Adrenal gland (tissue), 12 donors: ENCODE data around the gene KCNK10. TPM values are rescaled to one million over a fixed set of nuclear protein-coding genes. Genes with fewer than 3 reads are reported as not detected.

Experiments
- DNase-seq, 7 donors: peaks; one replicate each; pipeline ENCODE4 v3.0.0-alpha.2; 2019 to 2020
- H3K27ac ChIP-seq, 5 donors: fragments of 200-600 bp; sonication (generic) in 4 of 5; 1 replicate in 3 of 5; 2 replicates in 2 of 5; pipeline versions ENCODE4 v1.5.1 to v1.8.0; 2016 to 2020; ENCODE audit warnings: mild to moderate bottlenecking in 1 of 5
- H3K27me3 ChIP-seq: fragments of 200-600 bp; 2 replicates; pipeline ENCODE4 v1.8.0; 2021
- H3K36me3 ChIP-seq, 2 donors: fragments of 200-600 bp; replicated peaks in 1 of 2; 1 replicate in 1 of 2; 2 replicates in 1 of 2; pipeline versions ENCODE4 v1.5.1 to v1.8.0; 2018 to 2022
- H3K4me1 ChIP-seq, 2 donors: fragments of 200-600 bp; replicated peaks in 1 of 2; 1 replicate in 1 of 2; 2 replicates in 1 of 2; pipeline versions ENCODE4 v1.5.1 to v1.8.0; 2018 to 2021
- H3K4me3 ChIP-seq, 4 donors: fragments of 200-600 bp; sonication (generic) in 3 of 4; one replicate each; pipeline ENCODE4 v1.5.1; 2016 to 2018
- H3K9me3 ChIP-seq, 3 donors: fragments of 200-600 bp; sonication (generic) in 1 of 3; replicated peaks in 1 of 3; 1 replicate in 2 of 3; 2 replicates in 1 of 3; pipeline versions ENCODE4 v1.5.1 to v1.8.0; 2016 to 2021
- CTCF ChIP-seq, 6 experiments: fragments of 450-650 bp in 4 of 6; fragments of 200-600 bp in 2 of 6; sonication (generic) in 1 of 6; IDR thresholded peaks; 1 replicate in 5 of 6; 2 replicates in 1 of 6; pipeline versions ENCODE4 v1.5.1 to v1.8.0; 2016 to 2021; ENCODE audit warnings: antibody characterized with exemption in 6 of 6, mild to moderate bottlenecking in 2 of 6, moderate library complexity in 1 of 6
- POLR2A ChIP-seq, 2 donors: fragments of 450-650 bp; IDR thresholded peaks; one replicate each; pipeline ENCODE4 v1.6.1; 2017; ENCODE audit warnings: antibody characterized with exemption in 2 of 2, mild to moderate bottlenecking in 2 of 2, moderate library complexity in 1 of 2
- WGBS, 4 donors: extraction: QIAGEN DNeasy Blood & Tissue Kit in 2 of 4; methylation state at CpG; one replicate each; pipeline versions ENCODE4 v1.1.5 to v1.1.7; 2013 to 2017; 5-methylcytosine and 5-hydroxymethylcytosine counted together
- intact Hi-C, 2 donors: fragments of 100-400 bp; cut with DNase I; formaldehyde crosslinking; loops; one replicate each; pipeline versions ENCODE4 v1.14.1 to v1.15.0; 2022 to 2023
- polyA plus RNA-seq, 3 donors: library from polyadenylated mRNA; stranded (reverse); fragments of 200-250 nt in 2 of 3; fragments of 350-450 nt in 1 of 3; fragmentation: Illumina TruSeq in 1 of 3; extraction: RNeasy Lipid Tissue Mini Kit (QIAGEN cat#74804) in 1 of 3; gene quantifications; one replicate each; pipeline ENCODE4 v1.2.3, GENCODE V29; 2013 to 2014
- total RNA-seq, 9 donors: library from RNA; depleted of rRNA in 4 of 9; stranded (reverse); fragments of >200 nt in 4 of 9; fragments of 120-200 nt in 1 of 9; fragmentation: NEBNext Ultra II Directional in 1 of 9; extraction: Animal tissue kit (Norgen Biotek cat#: 25700) in 1 of 9; gene quantifications; one replicate each; pipeline versions ENCODE4 v1.1.0 to v1.2.4, GENCODE V29; 2013 to 2023
- donor health status: healthy with polysubstance abuse.
- donor health status: Bipolar disorder and iron deficiency.
- donor health status: DM: yes; HTN: yes; CAD: no.
- donor health status: DM: no; HTN: no; CAD: no.
- donor health status: DM: no; HTN: no; CAD: no.
- donor health status: DM: yes; HTN: yes; CAD: no.

KCNK10 gene
- total and polyA plus RNA-seq, 12 donors, result 0.03 to 1.1 (median 0.60) TPM; not detected in 7

GRCh38 chr14:88359500-88359899 is 36.4 kb upstream of the KCNK10 start:
- Histone ChIP-seq H3K36me3 (no peaks in the 10 kb centered on the region), H3K9me3 (no peaks in the 10 kb centered on the region), H3K4me1 (no peaks in the 10 kb centered on the region), H3K4me3 (no peak overlapping the region), H3K27me3 (no peaks in the 10 kb centered on the region), H3K27ac (no peak overlapping the region)
- TF ChIP-seq POLR2A (IDR thresholded peaks at IDR 0.05) (no peak), CTCF (IDR thresholded peaks at IDR 0.05) (no peak)
- intact Hi-C loops, result no loop called here
- WGBS, 4 donors, result 56 to 67% (median 63%) methylated on average over 2 of the region's 2 CpGs
- DNase-seq, result no peak

- no peak for DNase-seq
- TF ChIP-seq POLR2A (IDR thresholded peaks at IDR 0.05) (no peak), CTCF (IDR thresholded peaks at IDR 0.05) (no peak)
- intact Hi-C loops, result no loop called here
- Histone ChIP-seq H3K27ac (no peak overlapping the region), H3K4me1 (no peaks in the 10 kb centered on the region), H3K9me3 (no peaks in the 10 kb centered on the region), H3K36me3 (no peaks in the 10 kb centered on the region), H3K4me3 (no peak overlapping the region), H3K27me3 (no peaks in the 10 kb centered on the region)
- WGBS, 4 donors, result 28 to 77% (median 66%) methylated on average over 3 of the region's 3 CpGs
Measured at GRCh38 chr14:88354358-88354757, 31.3 kb upstream of the KCNK10 start.

DNA sequence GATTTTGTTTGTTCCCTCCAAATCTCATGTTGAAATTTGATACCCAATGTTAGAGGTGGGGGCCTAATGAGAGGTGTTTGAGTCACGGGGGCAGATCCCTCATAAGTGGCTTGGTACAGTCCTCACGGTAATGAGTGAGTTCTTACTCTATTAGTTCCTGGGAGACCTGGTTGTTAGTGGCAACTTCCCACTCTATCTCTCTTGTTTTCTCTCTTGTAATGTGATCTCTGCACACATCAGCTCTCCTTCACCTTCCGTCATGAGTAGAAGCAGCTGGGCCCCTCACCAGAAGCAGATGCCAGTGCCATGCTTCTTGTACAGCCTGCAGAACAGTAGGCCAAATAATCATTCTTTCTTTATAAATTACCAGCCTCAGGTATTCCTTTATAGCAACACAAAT is 29.6 kb upstream of the KCNK10 start:
- intact Hi-C loops, result no loop called here
- TF ChIP-seq POLR2A (IDR thresholded peaks at IDR 0.05) (no peak), CTCF (IDR thresholded peaks at IDR 0.05) (no peak)
- no peaks in the 10 kb centered on the region for H3K9me3 ChIP-seq
- no peaks in the 10 kb centered on the region for H3K27me3 ChIP-seq
- no peak overlapping the region for H3K4me3 ChIP-seq
- H3K4me1 ChIP-seq, result no peaks in the 10 kb centered on the region
- H3K36me3 ChIP-seq, result no peaks in the 10 kb centered on the region
- DNase-seq, result no peak
- H3K27ac ChIP-seq, result no peak overlapping the region
- 64 to 74% (median 66%) methylated on average over 3 of the region's 3 CpGs for WGBS, 4 donors

DNA sequence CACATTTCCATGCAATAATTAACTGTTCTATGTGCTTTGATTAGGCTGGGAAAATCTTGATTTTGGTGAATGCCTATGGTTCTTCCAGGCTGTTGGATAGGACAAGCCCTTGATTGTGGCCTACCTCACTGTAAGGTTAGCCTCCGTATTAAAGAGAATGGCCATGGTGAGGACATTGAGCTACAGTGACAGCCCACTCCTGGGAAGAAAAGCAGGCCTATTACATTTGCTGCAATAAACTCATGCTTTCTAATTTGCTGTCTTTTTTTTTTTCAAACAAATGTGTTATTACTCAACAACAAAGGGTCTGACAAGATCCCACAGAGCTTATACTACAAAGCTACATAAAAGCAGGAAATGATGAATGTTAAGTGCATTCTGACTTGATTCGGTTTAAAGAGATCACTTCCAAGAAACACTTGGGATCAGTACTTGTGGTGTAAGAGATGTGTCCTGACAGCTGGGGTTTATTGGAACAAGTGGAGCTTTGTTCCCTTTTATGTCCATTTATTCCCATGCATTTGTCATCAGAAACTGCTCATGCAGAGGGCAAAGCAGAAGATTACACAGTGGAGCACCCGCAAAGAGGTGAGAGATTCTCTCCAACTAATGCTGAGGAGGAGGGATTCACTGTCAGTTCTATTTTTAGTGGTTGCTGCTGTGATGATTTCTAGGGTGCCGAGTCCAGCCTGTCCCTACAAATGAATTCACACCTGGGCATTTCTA is 29.1 kb upstream of the KCNK10 start:
- H3K27ac ChIP-seq, result no peak overlapping the region
- DNase-seq, result no peak
- no peaks in the 10 kb centered on the region for H3K4me1 ChIP-seq
- no peaks in the 10 kb centered on the region for H3K36me3 ChIP-seq
- 76 to 77% (median 76%) methylated on average over 3 to 4 of the region's 4 CpGs for WGBS, 4 donors
- no peak overlapping the region for H3K4me3 ChIP-seq
- H3K9me3 ChIP-seq, result no peaks in the 10 kb centered on the region
- no peaks in the 10 kb centered on the region for H3K27me3 ChIP-seq
- intact Hi-C loops, result no loop called here
- no peak for TF ChIP-seq POLR2A (IDR thresholded peaks at IDR 0.05)
- TF ChIP-seq CTCF (IDR thresholded peaks at IDR 0.05), result no peak
